Measurements from ENCODE around the gene TSPAN18. TPM values are rescaled to one million over a fixed set of nuclear protein-coding genes. Genes with fewer than 3 reads are reported as not detected.

The TSPAN18 gene
- total RNA-seq, 1 experiment from 2014 or later: 18.3 TPM

DNA sequence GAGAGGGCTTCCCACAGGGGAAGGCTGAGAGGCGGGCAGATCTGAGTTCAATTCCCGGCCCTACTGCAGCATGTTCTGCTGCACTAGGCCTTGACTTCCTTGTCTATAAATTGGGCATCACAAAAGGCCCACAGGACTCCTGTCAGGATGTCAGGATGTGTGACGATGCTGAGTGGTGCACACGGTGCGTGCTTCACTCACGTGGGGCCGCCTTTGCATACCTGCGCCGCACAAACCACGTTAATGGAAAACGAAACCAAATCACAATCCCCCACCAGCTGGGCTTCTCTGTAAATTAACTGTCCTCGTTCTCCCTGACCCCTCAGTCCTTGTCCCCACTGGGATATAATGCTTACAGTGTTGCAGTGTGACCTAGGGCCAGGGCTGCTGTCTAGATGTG is 32.3 kb upstream of the TSPAN18 start:
- no peak overlapping the region for H3K4me3 ChIP-seq (replicated peaks in 1 of 2; ENCODE audit: low read depth in 1 of 2, low read length in 2 of 2)
- TF ChIP-seq CEBPB (IDR thresholded peaks at IDR 0.05; ENCODE audit: low read depth) (no peak), ZBTB33 (IDR thresholded peaks at IDR 0.05; ENCODE audit: extremely low read depth, insufficient replicate concordance, low read length) (no peak), CTCF (IDR thresholded peaks at IDR 0.05 in 2 of 3, conservative IDR thresholded peaks at IDR 0.05 in 1 of 3; ENCODE audit: borderline replicate concordance in 1 of 3, insufficient read depth in 1 of 3, low read depth in 2 of 3, low read length in 2 of 3) (no peak)
- ChIA-PET CTCF (no interaction called here), POLR2A (no interaction called here), RAD21 (ENCODE audit: low non-redundant PET in 1 of 2, low total read pairs in 2 of 2, uncharacterized antibody in 2 of 2, unreplicated experiment in 2 of 2) (no interaction called here)
- no TSS peak for BruUV-seq (replicated peaks)
- no peak for DNase-seq (ENCODE audit: low read depth, low spot score)
- intact Hi-C loops (cut with micrococcal nuclease): no loop called here
- H3K9me3 ChIP-seq (ENCODE audit: control insufficient read depth in 1 of 2, insufficient read depth in 1 of 2, low read depth in 1 of 2, low read length in 2 of 2): no peaks in the 10 kb centered on the region
- H3K4me2 ChIP-seq (ENCODE audit: low read length): no peak overlapping the region
- no peaks in the 10 kb centered on the region for H3K36me3 ChIP-seq (ENCODE audit: control insufficient read depth in 1 of 2, insufficient read depth in 2 of 2, low read length in 2 of 2)
- no peak overlapping the region for H2AFZ ChIP-seq (ENCODE audit: low read depth, low read length, poor library complexity, severe bottlenecking)
- no peaks in the 10 kb centered on the region for H3K9me2 ChIP-seq (ENCODE audit: insufficient read depth)
- no peaks in the 10 kb centered on the region for H3K79me2 ChIP-seq (ENCODE audit: insufficient read depth, low read length)
- ATAC-seq: no peak
- H3K27ac ChIP-seq (ENCODE audit: low read depth, low read length): no peak overlapping the region
- H4K20me1 ChIP-seq (ENCODE audit: insufficient read depth): no peaks in the 10 kb centered on the region
- no peak overlapping the region for H3K9ac ChIP-seq (ENCODE audit: low read length)
- H3K27me3 ChIP-seq (ENCODE audit: insufficient read depth, low read length): no peaks in the 10 kb centered on the region
- H3K4me1 ChIP-seq (ENCODE audit: control insufficient read depth in 1 of 2, insufficient read depth in 2 of 2, low read length in 2 of 2): no peaks in the 10 kb centered on the region

- Histone ChIP-seq H3K36me3 (ENCODE audit: control insufficient read depth in 1 of 2, insufficient read depth in 2 of 2, low read length in 2 of 2) (no peaks in the 10 kb centered on the region), H3K79me2 (ENCODE audit: insufficient read depth, low read length) (no peaks in the 10 kb centered on the region), H4K20me1 (ENCODE audit: insufficient read depth) (no peaks in the 10 kb centered on the region), H3K4me2 (ENCODE audit: low read length) (no peak overlapping the region), H3K27me3 (ENCODE audit: insufficient read depth, low read length) (no peaks in the 10 kb centered on the region), H3K27ac (ENCODE audit: low read depth, low read length) (no peak overlapping the region), H3K9me2 (ENCODE audit: insufficient read depth) (no peaks in the 10 kb centered on the region), H3K9me3 (ENCODE audit: control insufficient read depth in 1 of 2, insufficient read depth in 1 of 2, low read depth in 1 of 2, low read length in 2 of 2) (no peaks in the 10 kb centered on the region), H3K9ac (ENCODE audit: low read length) (no peak overlapping the region), H2AFZ (ENCODE audit: low read depth, low read length, poor library complexity, severe bottlenecking) (no peak overlapping the region), H3K4me3 (replicated peaks in 1 of 2; ENCODE audit: low read depth in 1 of 2, low read length in 2 of 2) (no peak overlapping the region), H3K4me1 (ENCODE audit: control insufficient read depth in 1 of 2, insufficient read depth in 2 of 2, low read length in 2 of 2) (peaks cover 0 to 7% of the 10 kb centered on the region in 2 experiments; a peak in 1 of 4 replicates)
- RAD21 ChIA-PET (ENCODE audit: low non-redundant PET in 1 of 2, low total read pairs in 2 of 2, uncharacterized antibody in 2 of 2, unreplicated experiment in 2 of 2): no interaction called here
- ATAC-seq (peak; percentile 62), DNase-seq (ENCODE audit: low read depth, low spot score) (no peak)
- no TSS peak for BruUV-seq (replicated peaks)
- CTCF ChIA-PET: no interaction called here
- POLR2A ChIA-PET: no interaction called here
- intact Hi-C loops (cut with micrococcal nuclease): no loop called here
- TF ChIP-seq CEBPB (IDR thresholded peaks at IDR 0.05; ENCODE audit: low read depth) (no peak), ELF1 (IDR thresholded peaks at IDR 0.05; ENCODE audit: borderline replicate concordance, low read depth) (no peak), ZNF274 (IDR thresholded peaks at IDR 0.05; ENCODE audit: low read depth, low read length) (no peak), ATF3 (IDR thresholded peaks at IDR 0.05) (no peak), YY1 (IDR thresholded peaks at IDR 0.05; ENCODE audit: extremely low read depth, insufficient replicate concordance, low read depth, low read length) (no peak), EZH2phosphoT487 (IDR thresholded peaks at IDR 0.05; ENCODE audit: borderline replicate concordance) (no peak)
- TF ChIP-seq, protein P1, sequence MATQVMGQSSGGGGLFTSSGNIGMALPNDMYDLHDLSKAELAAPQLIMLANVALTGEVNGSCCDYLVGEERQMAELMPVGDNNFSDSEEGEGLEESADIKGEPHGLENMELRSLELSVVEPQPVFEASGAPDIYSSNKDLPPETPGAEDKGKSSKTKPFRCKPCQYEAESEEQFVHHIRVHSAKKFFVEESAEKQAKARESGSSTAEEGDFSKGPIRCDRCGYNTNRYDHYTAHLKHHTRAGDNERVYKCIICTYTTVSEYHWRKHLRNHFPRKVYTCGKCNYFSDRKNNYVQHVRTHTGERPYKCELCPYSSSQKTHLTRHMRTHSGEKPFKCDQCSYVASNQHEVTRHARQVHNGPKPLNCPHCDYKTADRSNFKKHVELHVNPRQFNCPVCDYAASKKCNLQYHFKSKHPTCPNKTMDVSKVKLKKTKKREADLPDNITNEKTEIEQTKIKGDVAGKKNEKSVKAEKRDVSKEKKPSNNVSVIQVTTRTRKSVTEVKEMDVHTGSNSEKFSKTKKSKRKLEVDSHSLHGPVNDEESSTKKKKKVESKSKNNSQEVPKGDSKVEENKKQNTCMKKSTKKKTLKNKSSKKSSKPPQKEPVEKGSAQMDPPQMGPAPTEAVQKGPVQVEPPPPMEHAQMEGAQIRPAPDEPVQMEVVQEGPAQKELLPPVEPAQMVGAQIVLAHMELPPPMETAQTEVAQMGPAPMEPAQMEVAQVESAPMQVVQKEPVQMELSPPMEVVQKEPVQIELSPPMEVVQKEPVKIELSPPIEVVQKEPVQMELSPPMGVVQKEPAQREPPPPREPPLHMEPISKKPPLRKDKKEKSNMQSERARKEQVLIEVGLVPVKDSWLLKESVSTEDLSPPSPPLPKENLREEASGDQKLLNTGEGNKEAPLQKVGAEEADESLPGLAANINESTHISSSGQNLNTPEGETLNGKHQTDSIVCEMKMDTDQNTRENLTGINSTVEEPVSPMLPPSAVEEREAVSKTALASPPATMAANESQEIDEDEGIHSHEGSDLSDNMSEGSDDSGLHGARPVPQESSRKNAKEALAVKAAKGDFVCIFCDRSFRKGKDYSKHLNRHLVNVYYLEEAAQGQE (IDR thresholded peaks at IDR 0.05; ENCODE audit: low read depth): no peak
Measured at GRCh38 chr11:44695169-44695833, 31.5 kb upstream of the TSPAN18 start.

All from HCT116 (cell line).